NK-92 (cell line): ENCODE data around the gene TUBB2A.
"Not testable (repeated sequence)": the region's sequence is repeated elsewhere in the genome, so short reads cannot be mapped to it uniquely, and the experiment has no call there.

Experiments used
- DNase-seq: peaks from one replicate; lab custom pipeline; 2025; ENCODE audit not compliant: unreplicated experiment; lab: John Stamatoyannopoulos, UW

Gene TUBB2A

DNA sequence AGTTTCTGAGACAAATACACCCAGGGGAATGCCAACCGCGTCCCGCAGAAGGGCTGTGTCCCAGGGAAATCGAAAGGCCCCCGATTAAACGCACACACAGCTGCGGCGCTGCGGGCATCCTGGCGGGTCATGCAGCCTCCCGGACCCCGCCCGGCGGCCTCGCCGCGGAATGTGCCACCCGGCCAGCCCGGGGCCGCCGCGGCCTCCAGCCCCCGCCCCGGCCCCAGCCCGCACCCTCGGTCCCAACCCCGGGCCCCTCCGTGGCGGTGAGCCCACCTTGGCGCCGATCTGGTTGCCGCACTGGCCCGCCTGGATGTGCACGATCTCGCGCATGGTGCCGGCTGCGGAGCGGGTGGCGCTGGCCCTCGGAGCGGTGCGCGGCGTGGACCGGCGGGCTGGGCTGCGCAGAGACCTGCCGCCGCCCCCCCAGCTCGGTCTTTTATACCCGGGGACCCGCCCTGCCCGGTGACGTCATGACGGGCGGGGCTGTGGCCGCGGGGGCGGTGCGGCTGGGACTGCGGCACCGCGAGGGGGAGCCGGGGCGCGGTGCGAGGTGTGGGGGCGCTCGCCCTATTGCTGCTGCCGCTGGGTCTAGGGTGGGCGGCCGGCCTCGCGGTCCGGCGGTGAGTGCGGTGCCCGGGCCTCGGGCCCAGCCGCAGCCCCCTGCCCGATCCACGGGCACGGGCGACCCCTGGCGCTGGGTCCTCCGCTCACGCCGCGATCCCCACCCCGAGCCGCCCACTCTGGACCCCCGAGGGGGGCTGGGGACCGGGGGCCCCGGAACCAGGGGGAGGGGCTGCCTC lies at the start of gene TUBB2A:
Gene TUBB2A, minus strand, starts transcription at position 414 of the 803 bp plus-strand sequence. Its CDS starts 81 bp downstream, at position 333.
- DNase-seq, result no peak

DNA sequence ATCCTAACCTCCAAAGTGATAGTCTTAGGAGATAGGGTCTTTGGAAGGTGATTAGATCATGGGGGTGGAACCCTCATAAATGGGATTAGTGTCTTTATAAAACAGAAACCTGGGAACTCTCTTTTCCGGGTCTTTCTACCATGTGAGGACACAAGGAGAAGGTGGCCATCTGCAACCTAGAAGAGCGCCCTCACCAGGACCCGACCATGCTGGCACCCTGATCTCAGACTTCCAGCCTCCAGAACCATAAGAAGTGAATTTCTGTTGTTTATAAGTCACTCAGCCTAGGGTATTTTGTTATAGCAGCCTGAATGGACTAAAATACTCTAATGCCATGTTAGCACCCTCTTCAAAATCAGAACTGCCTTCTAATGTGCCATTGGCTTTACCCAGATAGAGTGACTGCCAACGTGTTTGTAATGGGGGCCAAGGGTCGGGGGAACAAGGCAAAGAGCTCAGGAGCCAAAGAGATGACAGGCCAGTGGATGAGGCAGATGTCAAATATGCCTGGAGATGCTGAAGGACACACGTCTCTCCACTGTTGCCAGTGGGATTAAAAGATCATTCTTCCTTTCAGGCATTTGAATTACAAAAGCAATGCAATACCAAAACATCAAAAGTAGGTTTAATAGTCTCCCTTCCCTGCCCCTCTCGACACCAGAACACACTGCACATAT lies 49.1 kb upstream of the TUBB2A start:
- no peak for DNase-seq

DNA sequence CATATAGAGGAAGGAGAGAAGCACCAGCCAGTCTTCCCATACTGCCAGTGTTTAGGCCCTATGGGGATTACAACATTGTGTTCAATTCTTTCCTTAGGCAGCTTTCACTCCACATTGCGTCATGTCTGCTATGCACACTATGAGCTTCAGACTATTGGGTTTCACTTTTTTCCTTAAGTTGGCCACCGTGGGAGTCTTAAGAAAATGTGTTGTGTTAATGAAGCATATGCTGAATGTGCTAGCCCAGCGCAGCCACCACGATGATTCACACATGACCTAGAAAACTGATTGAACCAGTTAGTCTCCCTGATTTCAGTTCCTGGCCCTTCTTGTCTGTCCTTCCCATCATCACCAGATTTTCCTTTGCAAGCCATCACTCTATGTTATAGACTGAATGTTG lies 48.6 kb upstream of the TUBB2A start:
- DNase-seq, result no peak

DNA sequence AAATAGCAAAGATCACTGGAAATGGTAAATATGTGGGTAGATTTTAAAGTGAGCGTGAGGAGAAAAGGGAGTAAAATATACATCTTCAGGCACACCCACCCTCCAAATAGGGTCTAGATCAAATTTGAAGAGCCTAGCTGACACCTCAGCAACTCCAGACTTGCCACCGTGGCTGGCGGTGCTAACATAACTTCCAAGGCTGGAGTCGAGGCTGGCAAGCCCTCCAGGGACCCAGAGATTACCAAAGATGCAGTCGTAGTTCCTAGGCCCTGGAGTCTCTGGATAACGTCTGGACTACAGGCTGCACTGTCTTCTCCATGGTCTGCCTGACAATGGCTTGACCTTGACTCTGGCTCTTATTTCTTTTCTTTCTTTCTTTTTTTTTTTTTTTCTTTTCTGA lies 47.6 kb upstream of the TUBB2A start:
- no peak for DNase-seq

DNA sequence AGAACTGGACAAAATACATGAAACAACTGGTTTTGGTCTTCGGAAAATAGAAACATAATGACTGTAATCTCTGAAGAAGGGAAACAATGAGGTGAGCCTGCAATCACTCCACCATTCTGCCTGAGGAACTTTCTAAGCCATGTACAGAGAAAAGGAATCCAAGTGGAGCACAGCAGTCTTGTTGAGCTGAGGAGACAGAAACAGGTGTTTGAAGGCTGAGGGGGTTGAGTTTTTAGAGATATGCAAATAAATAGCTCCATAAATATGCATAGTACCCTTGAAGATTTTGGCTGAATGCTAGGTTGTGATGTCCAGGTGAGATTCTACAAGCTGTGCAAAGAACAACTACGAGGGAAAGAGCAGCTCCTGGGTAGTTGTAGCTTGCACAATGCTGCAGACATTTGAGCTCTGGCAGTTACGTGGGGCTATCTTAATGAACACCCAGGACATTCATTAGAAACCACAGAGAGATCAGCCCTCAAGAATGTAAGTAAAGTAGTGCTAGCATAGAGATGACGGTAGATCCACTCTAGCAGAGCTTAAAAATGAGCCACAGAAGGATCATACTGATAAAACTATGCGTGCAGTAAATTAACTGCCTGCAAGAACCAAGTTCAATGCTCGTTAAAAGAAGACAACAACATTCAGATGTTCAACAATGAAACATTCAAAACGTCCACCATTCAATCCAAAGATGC lies 45.8 kb upstream of the TUBB2A start:
- no peak for DNase-seq

DNA sequence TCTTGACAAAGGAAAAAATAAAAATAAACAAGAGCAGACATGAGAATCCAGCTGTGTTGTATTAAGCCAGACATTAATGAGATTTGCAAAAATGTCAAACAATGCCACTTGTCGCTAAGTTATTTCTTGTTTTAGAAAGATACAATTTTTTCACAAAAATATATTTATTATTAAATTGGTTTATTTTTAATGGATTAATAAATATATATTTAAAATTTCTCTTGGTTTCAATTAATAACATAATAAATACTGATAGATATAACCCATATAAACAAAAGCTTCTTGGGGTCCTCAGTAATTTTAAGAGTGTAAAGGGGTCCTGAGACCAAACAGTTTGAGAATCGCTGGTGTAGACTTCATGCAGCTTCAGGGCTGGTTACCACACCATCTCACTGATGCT lies 44.0 kb upstream of the TUBB2A start:
- no peak for DNase-seq

DNA sequence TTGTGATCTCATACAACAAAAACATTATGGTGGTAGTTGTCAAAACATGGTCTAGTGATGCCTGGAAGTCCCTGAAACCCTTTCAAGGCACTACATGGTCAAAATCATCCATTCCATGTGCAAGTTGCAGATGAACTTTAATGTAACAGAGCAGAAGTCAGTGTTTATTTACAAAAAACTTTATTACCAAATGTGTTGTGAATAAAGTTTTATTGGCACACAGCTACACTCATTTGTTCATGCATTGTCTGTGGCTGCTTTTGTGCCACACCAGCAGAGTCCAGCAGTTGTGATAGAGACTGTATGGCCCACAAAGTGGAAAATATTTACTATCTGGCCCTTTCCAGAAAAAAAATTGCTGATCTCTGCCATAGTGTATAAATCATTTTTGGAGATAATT lies 43.3 kb upstream of the TUBB2A start:
- DNase-seq, result no peak

DNA sequence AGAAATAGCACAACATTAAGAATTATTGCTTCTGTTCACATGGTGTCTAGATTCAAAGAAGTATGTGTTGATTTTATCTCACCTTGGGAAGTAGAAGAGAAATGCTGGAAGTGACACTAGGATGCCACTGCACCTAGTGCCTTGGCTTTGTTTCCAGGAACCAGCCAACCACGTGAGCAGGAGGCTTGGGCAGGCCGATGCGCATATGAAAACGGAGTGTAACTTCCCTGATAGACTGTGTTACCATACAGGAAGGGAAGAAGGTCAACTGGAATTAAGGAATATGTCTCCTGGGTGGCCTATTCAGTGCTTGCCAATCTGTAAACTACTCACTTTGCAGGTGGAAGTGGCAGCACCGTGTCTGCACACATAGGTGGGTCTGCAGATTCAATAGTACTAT lies 42.0 kb upstream of the TUBB2A start:
- no peak for DNase-seq

DNA sequence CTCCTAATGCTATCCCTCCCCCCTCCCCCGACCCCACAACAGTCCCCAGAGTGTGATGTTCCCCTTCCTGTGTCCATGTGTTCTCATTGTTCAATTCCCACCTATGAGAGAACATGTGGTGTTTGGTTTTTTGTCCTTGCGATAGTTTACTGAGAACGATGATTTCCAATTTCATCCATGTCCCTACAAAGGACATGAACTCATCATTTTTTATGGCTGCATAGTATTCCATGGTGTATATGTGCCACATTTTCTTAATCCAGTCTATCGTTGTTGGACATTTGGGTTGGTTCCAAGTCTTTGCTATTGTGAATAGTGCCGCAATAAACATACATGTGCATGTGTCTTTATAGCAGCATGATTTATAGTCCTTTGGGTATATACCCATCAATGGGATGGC lies 40.4 kb upstream of the TUBB2A start:
- not testable (repeated sequence) for DNase-seq

DNA sequence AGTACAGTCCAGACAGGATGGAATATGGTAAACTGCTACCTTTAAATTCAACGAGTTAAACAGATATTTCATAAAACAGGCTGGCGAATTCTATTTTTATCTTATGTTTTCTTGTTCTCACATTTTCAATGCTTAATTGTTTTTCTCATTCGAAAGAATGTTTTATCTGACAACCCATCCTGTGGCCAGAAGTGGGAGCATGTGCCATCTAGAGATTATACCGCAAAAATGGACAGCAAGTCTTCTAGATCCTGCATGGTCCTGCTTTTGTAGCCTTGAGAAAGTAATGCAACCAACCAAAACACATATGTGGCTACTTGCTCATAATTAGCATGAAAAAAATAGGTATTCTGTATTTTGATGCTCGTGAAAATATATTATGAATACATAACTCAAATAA lies 39.4 kb upstream of the TUBB2A start:
- DNase-seq, result no peak

DNA sequence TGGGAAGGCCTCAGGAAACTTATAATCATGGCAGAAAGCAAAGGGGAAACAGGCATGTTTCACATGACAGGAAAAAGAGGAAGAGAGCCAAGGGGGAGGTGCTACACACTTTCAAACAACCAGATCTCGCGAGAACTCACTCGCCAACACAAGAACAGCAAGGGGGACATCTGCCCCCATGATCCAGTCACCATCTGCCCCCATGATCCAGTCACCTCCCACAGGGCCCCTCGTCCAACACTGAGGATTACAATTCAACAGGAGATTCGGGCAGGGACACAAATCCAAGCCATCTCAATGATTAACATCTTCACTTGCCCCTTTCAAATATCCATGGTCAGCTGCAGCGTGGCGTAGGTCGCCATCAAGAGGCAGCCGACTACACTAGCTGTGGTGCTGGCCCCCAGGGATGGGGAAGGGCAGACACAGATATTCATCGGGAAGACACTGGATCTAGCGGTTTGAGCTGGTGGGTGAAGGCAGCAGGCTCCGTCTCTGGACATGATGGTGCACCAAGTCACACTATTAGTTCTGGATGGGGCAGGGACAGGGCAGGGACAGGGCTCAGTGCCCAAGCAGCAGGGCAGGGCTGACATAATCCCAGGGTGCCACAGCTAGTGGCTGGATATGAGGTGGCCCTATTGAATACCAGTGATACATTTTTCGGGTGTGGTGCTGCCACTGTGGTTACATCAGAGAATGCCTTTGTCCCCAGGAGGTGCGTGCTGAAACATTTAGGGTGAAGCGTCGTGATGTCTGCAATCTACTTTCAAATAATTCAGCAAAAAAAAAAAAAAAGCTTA lies 38.6 kb upstream of the TUBB2A start:
- DNase-seq, result no peak

DNA sequence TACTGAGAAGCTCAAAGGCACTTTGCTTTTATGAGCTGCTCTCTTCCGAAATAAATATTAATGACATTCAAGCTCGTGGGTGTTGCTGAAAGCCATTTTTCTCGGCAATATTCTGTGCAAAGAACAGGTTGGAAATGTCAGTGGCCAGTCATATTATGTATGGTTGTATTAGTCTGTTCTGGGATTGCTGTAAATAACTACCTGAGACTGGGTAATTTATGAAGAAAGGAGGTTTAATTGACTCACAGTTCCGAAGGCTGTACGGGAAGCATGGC lies 38.0 kb upstream of the TUBB2A start:
- no peak for DNase-seq

DNA sequence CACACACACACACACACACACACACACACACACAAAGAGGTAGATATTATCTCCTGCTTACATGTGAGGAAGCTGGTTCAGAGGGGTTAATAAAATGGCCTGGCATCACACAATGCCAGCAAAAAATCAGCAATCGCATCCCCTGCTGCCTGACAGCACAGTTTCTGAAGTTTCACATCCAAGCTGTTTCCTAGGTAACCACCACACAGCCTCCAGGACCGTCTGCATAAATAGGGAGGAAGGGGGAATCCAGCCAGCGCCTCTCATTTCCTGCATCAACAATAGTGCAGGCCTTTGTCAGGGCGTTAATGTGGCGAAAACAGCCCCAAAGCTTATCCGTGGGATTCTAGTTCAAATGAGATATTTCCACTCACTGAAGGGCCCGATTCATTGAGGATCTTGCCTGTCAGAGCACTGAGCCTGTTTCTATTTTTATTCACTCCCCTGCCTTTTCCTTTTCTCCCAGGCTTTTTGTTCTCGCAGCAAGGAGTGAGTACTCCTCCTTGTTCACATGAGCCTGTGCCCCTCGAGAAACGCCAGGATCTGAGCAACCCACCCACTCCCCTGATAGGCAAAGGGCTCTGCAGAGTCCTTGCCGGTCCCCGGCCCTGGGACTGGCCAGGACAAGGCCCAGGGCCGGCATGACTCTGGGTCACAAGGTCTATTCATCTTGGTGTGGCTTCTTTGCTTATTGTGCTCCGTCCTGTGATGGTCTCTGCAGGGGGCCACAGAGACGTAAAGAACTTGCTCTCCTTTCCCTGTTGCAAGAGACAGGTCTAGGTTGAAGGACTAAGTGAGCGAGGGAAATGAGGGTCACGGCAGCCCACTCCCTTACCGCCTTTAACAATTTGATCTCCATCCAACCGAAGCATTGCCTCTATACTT lies 37.4 kb upstream of the TUBB2A start:
- no peak for DNase-seq

DNA sequence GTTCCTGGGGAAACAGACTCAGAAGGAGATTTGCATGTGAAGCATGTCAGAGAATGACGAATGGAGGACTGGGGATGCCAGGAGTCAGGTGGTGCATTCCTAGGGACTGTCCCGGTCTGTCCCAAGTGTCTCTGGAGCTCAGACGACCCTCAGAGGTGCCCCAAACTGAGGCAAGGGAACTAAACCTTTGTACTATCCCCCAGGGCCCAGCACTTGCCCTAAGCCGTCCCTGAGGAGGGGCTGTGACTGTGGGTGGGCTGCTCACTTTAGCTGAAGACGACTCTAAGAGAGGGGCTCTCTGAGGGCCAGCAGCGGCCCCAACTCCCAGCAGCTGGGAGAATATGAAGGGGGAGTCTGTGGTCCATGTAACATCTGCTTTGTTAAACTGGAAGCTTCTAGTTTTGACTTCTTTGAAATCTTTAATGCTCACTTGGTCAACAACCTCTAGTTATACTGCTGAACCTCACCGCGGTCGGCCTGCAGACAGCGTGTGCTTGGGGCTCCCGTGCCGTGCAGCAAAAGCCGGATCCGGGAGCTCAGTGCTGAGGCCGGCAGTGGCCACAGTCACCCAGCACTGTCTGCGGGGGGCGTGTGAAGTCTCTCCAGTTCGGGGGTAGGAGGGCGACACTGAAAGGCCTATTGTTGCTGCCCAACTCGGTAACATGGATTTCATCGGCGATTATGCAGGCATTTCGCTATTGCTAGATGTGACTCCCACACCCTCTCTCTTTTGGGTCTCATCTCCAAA lies 35.9 kb upstream of the TUBB2A start:
- no peak for DNase-seq

DNA sequence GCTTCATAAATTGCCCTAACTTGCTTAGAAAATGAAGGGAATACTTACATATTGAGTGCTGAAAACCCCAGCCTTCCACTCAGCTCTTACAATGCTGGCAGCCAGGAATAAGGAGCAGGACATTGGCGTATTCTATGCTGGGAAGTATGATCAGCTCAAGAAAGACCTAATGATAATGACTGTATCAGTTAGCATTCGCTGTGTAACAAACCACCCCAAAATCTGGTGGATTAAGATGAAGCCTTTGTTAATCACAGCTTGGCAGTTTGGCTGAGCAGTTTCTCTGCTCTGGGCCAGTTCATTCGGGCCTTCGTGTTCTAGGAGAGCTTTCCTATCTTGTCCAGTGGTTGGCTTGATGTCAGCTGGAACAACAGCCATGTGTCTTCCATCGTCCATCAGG lies 33.4 kb upstream of the TUBB2A start:
- DNase-seq, result no peak

DNA sequence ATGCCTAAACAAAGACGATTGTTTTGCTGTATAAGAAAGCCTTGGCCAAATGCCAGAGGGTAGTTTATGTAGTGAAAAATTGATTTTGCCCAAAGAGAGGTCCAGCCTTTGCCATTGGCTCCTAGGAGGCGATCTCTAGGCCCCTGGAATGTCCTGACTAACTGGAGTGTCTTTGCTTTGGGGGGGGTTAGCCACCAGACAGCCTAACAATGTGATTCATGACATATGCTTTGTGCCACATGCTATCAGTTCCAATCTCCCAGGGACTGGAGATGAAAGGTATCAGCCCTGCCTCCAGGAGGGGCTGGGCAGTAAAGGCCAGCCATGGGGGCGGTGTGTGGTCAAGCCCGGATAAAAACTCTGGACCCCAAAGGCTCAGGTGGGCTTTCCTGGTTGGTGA lies 32.7 kb upstream of the TUBB2A start:
- no peak for DNase-seq

DNA sequence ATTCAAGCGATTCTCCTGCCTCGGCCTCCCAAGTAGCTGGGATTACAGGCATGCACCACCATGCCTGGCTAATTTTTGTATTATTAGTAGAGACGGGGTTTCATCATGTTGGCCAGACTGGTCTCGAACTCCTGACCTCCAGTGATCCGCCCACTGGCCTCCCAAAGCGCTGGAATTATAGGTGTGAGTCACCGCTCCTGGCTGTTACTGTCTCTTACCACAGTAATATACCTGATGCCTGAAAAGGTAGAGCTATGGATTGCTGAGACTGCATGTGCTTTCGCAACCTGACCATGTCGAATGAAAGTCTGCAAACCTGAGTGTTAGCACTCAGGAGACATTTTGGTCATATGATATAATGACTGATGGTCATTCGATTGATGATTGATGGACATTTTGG lies 31.8 kb upstream of the TUBB2A start:
- not testable (repeated sequence) for DNase-seq

DNA sequence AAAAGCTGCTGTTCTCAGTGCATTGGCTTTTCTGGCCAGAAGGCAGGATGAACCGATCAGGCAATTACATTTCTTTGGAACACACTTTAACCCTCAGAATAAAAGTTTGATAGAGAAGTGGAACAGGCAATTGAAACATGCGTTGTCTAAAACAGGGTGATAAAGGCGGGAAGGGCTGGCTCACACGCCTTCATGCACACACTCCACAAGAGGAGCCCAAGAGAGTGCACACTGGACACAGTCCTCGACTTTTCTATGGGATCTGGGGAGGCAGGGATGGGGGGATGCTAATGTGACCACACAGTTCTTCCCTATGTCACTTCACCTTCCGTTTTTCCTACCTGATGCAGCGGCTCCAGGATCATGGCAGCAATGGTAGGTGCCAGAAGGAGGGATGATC lies 30.9 kb upstream of the TUBB2A start:
- DNase-seq, result no peak

DNA sequence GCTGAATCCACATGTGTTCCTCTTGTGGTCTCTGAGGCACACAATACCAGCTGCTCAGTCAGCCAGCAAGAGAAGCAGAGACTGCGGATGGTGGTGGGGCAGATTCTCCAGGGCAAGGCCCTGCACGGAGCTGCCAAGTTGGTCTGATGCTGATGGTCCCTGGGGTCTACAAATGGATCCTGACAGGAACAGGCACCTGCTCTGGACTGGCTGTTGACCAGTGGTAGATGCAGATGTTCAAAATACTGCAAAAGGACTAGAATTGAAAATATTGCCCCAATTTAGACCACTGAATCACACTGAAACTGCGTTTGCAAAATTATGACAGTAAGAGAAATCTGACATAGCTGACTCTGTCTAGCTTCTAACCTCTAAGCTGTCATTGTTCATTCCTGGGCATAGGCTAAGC lies 29.6 kb upstream of the TUBB2A start:
- no peak for DNase-seq

DNA sequence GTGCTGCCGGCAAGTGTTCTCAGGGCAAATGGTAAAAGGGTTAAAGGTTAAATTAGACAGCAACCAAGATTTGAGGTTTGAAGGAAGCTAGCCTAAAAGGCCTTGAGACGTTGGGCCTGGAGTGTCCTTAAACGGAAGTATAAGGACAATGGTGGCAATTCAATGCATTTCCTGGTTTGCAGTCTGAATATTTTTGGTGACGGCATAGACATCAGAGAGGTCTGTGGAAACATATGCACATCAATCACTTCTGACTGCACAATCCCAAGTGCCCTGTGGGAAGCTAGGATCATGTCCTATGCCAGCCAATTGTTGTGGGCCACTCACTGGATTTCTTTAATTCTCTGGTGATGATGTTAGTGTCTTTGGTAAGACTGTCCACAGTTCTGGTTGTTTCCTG lies 25.7 kb upstream of the TUBB2A start:
- no peak for DNase-seq
